HEK293T (cell line): Measurements from ENCODE around the gene ARMC3.

ENCODE experiments used
- ARNT ChIP-seq: fragments of 450-650 bp; IDR thresholded peaks from 2 replicates; pipeline ENCODE4 v1.6.1; 2017; ENCODE audit warnings: mild to moderate bottlenecking
- BHLHE40 ChIP-seq: fragments of 450-650 bp; IDR thresholded peaks from 2 replicates; pipeline ENCODE4 v1.6.1; 2016; ENCODE audit warnings: mild to moderate bottlenecking, moderate library complexity, borderline replicate concordance
- ELF4 ChIP-seq: fragments of 450-650 bp; IDR thresholded peaks from 2 replicates; pipeline ENCODE4 v1.6.1; 2017; ENCODE audit warnings: antibody characterized with exemption
- FOXA1 ChIP-seq: fragments of 450-650 bp; IDR thresholded peaks from 2 replicates; pipeline ENCODE4 v1.6.1; 2016; ENCODE audit warnings: mild to moderate bottlenecking
- FOXK2 ChIP-seq: fragments of 450-650 bp; IDR thresholded peaks from 2 replicates; pipeline ENCODE4 v1.6.1; 2016; ENCODE audit warnings: mild to moderate bottlenecking
- FOXM1 ChIP-seq: fragments of 450-650 bp; IDR thresholded peaks from 2 replicates; pipeline ENCODE4 v1.6.1; 2017; ENCODE audit warnings: mild to moderate bottlenecking, borderline replicate concordance
- L3MBTL2 ChIP-seq: fragments of 450-650 bp; conservative IDR thresholded peaks from 2 replicates; pipeline ENCODE4 v1.6.1; 2016; ENCODE audit warnings: mild to moderate bottlenecking
- LEF1 ChIP-seq: fragments of 450-650 bp; IDR thresholded peaks from 2 replicates; pipeline ENCODE4 v1.6.1; 2017; ENCODE audit warnings: mild to moderate bottlenecking, borderline replicate concordance
- PKNOX1 ChIP-seq: fragments of 450-650 bp; IDR thresholded peaks from 2 replicates; pipeline ENCODE4 v1.6.1; 2016
- SP1 ChIP-seq: fragments of 450-650 bp; IDR thresholded peaks from 2 replicates; pipeline ENCODE4 v1.6.1; 2017
- SUZ12 ChIP-seq: fragments of 450-650 bp; IDR thresholded peaks from 2 replicates; pipeline ENCODE4 v1.6.1; 2016; ENCODE audit warnings: mild to moderate bottlenecking
- TARDBP ChIP-seq: fragments of 450-650 bp; IDR thresholded peaks from 2 replicates; pipeline ENCODE4 v1.6.1; 2016
- ZNF384 ChIP-seq: fragments of 450-650 bp; IDR thresholded peaks from 2 replicates; pipeline ENCODE4 v1.6.1; 2016

GRCh38 chr10:22959292-22959691, 31.4 kb downstream of the ARMC3 start:
- TF ChIP-seq LEF1 (no peak), SP1 (no peak), BHLHE40 (no peak), FOXA1 (no peak), L3MBTL2 (no peak), FOXM1 (no peak), SUZ12 (no peak), FOXK2 (no peak), PKNOX1 (no peak), TARDBP (no peak), ELF4 (no peak), ARNT (no peak), ZNF384 (no peak)
